Stimulated activated CD4-positive, alpha-beta T cell treated with anti-CD3 and anti-CD28 coated beads, Interleukin-12 subunit alpha, Interleukin-12 subunit beta, amount 100 ng/mL, for 48 hours (primary cell): Measurements from ENCODE around the gene SGCD.

Experiments used
- DNase-seq, 3 donors: peaks; one replicate each; pipeline ENCODE4 v3.0.0-alpha.2; 2020; ENCODE audit warnings: low read depth in 2 of 3, low spot score in 1 of 3

The SGCD gene

DNA sequence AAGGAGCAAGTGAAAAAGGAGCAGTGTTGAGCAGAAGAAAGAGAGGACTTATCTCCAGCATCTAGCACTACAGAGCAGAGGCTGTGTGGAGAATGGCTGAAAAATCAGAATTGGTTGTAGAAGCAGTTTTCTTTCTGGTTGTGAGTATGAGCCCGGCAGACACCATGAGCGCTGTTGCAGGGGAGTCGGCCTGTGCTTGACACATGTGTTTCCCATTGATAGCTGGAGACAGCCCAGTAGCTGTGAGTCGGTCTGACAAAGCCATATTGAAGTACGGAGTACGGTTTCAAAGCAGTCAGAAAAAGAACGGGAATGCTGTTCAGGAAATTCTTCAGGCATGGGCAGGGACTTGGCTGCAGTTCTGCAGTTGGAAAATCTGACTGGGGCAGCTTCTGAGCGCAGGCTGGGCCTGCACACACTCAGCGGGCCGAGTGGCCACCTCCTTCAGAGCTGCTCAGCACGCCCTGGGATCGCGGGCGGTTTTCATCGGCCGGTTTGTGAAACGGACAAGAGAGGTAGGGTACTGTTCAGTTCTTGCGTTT lies at the start of gene SGCD:
SGCD (plus strand) TSS at position 447 of the 542 bp plus-strand sequence.
- DNase-seq: no peak

DNA sequence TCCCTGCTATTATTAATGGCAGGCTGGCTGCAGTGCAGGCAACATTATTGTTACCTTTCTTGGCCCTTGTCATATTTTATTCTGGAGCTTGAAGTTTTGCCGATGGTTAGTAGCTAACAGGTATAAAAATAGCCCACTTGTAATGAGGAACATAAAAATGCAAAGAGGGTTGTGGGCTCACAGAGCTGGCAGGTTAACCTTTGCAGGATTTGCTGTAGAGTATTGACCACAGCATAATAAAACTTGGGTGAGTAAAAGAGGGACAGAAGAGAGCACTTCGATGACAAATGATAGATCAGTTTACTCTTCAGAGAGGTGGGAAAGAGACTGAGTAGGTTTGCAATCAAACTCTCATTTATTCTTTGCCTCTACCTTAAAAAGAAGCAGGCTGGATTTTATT lies 49.7 kb upstream of the SGCD start:
- DNase-seq: no peak

DNA sequence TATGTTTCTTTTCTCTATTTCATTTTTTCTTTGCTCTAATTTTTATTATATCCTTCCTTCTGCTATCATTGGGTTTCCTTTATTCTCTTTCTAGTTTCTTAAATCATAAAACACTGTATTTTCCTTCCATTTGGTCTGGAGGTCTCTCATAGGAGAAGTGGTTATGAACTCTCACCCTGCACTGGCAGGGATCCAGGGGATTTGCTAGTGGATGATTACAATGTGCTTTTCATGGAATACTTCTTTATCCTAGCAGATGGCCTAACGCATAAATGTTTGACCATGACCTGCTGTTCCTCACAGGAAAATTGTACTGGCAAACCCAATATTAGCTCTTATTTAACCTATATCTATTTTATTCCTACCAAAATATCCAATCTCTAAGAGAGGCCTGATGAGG lies 31.5 kb upstream of the SGCD start:
- no peak for DNase-seq

DNA sequence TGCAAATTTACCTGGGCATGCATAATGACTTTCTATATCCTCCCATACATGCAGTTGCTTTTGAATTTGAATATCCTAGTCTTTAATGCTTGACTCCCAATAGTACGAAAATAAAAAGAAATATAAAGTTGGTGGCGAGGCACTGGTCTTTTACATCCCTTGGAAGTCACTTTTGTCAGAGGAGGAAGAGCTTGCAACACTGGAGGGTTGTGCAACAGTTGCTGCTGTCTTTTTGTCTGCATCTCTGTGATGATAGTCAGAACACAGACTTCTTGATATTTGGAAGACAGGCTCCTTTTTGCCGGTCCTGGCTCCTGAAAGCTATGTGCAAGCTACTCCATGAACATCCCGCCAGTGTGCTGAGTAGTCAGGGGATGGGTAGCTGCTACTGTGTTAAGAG lies 16.8 kb upstream of the SGCD start:
- no peak for DNase-seq

DNA sequence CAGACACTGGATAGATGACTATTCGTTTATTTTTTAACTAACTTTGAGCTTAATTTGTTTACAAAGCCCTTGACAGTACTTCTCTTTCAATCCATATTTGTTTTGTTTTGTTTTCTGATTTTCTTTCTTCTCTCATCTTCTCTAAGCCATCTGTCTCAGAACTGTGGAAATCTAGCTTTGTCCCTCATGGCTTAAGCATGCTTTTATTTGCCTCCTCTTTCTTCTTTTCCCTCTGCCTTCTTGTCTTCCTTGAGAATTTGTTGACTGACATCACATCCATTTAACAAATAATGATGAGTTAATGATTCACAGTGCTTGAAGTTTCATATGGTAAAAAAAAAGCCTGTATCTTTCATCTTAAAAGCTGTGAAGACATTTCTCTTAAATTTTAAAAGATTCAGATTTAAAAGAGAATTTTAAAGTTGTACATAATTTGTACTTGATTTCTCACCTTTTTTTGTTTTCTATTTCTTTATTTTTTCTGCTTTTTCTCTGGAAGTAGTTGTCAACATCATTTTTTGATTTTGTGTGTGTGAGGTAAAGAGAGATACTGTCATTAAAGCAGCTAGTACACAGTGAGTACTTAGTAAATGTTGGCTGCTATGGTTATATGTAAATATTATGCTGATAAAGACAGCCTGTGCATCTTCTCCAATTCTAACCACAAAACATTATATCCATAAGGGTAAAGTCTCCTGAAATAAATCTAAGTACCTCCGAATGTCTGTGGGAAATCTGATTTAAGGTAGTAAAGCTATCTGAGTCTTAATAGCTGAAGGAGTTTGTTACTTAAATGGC lies 13.9 kb upstream of the SGCD start:
- no peak for DNase-seq

DNA sequence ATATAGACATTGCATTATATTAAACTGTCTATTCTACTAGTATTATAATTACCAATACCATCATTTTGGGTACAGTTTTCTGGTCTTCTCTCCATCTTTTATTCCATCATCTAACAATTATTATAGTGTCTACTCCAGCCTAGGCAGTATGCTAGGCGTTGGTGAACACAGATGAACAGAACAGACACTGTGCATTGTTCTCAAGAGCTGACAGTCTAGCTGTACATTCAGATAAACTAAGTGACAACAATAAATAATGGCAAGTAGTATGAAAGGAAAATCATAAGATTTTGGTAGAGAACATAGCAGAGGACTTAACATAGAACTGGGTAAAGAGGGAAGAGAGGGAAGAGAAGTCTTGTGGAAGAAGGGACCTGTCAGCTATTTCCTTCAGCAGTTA lies 12.5 kb upstream of the SGCD start:
- no peak for DNase-seq

DNA sequence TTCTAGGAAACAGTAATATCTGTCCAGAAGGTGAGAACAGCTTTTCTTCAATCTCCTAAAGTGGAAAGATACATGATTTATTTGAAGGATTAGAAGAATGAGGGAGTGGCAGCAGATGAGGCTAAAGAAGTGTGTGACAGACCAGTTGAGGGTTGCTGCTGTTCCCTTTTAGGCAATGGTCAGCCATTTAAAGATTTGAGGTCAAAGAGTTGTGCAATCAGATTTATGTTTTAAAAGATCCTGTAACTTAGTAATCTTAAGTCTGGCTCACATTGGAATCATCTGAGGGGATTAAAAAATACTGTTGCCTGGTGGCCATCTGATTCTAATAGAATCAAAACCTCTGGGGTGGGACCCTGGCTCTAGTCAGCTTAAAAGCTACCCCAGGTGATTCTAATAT lies 4.3 kb upstream of the SGCD start:
- DNase-seq: no peak

DNA sequence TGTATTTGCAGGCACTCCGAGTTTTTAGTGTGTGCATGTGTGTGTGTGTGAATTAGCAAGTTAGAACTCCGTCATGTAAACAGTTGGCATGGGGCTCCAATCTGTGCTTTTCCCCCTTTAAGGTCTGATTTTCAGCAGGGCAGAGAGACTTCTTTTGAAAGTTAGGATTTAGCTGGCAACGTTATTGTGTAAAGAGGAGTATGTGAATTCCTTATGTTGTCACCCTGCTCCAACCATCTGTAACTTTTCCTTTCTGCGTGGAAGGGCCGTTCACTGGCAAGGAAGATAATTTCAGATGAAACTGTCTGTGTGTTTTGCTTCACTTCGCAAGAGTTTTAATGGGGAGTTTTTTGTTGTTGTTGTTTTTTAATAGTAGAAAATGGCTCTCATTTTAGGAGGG lies 332 bp downstream of the SGCD start:
- DNase-seq: no peak

DNA sequence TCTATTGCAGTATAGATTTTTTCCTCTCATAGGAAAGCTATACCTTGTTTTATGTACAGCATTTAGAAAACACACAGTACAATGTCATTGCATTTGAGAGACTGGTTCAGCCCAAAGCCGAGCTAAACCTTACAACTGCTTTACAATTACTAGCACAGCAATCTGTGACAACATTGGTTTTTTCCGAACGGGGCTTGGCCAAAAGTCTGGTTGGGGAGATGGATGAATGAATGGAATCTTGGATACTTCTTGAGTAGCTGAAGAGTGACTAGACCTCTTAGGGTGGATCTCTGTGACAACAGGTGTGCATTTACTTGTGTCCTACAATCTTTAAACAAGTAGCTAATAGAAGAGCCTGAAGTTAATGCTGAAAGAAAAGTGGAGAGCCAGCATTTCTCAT lies 1.2 kb downstream of the SGCD start:
- DNase-seq: no peak

DNA sequence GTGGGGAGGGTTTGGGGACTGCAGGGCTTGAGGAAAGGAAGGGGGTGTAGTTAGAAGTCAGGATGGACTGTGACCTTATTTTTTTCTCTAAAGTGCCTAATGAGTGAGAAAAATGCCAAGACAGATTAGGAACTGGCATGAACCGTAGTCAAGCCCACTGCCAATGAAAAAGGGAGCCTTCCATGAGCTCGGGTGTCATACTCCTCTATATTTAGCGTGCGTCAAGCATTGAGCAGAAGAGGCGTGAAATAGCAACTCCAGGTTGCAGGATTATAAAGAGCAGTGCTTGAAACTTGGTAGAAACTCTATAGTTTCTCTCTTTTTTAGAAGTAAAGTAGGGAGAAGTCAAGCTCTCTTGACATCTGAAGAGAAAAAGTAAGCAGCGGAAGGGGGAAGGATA lies 1.8 kb downstream of the SGCD start:
- no peak for DNase-seq

DNA sequence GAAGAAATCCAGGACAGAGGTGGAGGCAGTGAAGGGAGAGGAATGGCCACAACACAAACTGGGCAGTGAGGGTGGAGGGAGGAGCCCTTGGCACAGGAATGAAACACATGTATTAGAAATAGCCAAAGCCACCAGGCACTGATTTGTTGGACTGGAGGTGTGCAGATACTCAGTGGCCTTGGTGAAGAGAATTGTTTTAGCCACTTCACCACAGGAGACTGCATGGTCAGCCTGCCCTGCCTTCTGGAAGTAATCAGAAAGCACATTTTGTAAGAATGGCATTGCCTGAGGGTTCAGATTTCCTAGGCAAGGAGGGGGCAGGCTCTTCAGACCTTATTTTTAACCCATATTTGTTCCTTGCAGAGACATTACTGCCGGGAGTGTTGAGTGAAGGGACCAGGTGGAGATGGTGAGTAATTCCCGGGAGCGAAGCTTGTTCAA lies 2.2 kb downstream of the SGCD start:
- DNase-seq: no peak

DNA sequence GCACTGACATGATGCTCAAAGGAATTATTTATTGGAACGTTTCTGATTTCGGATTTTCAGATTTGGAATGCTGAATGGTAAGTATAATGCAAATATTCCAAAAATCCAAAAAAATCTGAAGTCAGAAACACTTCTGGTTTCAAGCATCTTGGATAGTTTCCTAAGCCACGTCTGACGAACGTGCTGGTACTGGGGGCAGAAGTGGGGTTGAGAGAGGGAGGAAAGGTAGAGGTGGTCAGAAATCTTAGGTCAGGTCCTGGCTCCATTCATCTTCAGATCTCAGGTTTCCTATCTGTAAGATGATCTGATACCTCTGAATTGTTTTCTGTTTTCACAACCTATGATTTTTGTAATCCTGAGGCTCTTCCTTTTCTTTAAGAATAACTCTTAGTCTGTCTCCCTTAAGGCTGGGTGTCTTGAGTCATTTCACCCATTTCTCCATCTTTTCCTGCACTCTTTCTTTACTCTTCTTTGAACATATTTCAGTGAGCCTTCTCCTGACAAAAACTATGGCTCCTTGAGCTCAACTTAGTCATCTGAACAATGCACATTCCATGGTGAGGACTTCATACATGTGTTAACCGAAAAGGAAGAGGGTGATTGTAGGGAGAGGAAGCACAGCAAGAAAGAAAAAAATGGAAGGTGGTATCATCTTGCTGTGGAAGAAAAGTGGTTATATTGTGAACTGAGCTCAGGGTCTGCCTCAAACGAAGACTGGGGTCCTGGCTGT lies 3.3 kb downstream of the SGCD start:
- no peak for DNase-seq

DNA sequence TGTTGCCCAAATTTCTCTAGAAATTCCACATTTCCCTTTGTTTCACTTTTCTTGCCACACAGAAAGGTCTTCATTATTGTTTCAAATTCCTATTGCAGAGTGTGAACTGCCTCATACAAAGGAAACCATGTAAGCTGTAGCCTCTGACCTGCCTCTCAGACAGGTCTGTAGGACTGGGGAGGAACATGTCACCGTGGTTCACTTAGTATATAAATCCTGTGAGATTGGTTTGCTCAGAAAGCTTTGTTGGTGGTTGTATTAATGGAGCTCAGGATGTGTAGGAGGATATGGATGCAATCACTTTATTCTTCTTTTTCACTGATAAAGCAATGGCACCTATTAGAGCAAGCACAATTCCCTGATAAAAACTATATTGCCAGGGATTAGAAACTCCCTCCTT lies 4.2 kb downstream of the SGCD start:
- DNase-seq: no peak

DNA sequence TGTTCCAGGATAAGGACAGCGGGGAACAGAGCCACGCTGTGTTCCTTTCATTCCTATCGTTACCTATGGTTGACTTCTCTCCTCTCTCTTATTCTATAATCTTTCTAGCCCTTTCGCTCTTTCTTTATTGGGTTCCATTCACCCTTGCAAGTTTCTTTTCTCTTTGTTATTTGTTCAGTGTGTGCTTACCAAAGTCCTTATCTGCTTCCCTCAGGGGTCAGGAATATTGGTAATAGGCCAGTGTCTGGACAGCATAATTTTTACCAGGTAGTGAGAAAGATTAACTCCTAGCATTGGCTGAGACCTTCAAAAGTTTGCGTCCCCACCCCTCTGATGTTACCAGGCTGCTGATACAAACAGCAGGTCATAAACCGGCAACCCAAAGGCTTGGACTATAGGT lies 4.9 kb downstream of the SGCD start:
- DNase-seq: no peak

DNA sequence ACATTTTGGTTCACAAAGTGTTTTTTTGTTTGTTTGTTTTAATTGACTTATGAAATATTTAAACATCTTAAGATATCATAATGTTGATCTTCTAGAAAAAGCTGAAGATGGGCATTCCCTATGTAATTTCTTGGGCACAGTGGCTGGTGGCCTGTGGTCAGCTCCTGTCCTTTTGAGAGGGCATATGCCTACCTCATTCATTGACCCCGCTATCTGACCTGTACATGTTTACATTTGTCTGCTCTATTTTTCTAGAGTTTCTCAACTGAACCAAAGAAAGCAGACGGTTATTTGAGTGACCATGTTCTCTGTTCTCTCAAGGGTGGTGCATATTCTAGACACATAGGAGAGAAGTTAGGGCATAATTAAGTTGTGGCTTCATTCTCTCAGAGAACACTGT lies 5.3 kb downstream of the SGCD start:
- DNase-seq: no peak

DNA sequence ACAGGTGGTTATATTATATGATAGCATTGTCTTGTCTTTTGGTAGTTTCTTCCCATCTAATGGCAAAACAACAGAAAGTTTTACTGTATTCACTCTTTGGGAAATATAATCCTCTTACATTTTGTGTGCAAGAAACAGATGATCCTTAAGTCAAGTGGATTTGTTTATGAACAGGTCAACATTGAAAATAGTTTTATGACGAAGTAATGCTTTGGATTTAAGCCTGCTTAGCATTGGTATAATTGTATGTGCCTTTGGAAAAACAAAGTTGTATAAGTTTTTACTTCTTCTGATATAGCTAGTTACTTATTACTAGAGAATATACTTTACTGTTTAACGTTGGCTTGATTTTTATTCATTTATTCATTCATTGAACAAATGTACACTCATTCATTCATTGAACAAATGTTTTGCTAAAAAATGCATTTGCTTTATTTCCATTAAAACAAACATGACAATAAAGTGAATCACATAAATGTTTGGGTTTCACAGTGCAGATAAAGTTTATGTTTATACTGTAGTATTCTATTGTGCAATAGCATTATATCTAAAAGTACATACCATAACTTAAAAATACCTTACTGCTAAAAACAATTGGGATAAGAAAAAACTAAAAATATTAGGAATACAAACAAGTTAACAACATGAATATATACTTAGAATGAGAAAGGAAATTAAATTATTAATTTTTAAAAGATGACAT lies 12.3 kb downstream of the SGCD start:
- DNase-seq: no peak

DNA sequence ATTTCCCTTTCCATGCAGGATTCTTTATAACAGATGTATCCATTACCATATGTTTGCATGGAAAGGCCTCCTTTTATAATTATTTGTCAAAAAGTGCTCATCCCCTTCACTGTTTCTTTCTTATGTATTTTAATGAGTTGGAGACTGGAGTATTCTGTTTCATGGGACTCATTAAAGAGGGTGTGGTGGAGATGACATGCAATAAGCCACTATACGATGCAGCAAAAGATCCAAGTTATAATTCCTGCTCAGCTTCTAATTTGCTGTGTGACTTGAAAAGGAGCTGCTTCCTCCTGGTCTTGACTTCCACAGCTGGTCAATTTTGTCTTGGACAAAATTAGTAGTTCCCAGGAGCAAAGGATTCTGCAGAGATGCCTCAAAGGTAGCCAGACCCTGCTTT lies 13.9 kb downstream of the SGCD start:
- no peak for DNase-seq

DNA sequence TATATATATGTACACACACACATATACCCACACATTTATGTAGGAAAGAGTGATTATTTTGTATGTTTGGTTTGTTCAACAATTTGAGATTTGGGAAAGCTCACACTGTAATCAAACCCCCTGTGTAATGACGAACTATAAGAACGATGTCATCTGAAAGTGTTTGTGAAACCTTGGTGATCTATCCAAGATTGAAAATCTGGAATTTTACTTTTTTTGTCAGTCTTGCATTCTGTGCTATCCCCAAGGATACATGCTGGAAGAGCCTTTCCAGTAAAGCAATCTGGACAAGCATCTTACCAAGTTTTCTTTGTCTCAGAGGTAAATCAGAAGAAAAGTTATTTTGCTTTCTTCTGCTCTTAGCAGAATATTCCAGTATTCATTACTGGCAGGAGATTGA lies 23.3 kb downstream of the SGCD start:
- DNase-seq: no peak

DNA sequence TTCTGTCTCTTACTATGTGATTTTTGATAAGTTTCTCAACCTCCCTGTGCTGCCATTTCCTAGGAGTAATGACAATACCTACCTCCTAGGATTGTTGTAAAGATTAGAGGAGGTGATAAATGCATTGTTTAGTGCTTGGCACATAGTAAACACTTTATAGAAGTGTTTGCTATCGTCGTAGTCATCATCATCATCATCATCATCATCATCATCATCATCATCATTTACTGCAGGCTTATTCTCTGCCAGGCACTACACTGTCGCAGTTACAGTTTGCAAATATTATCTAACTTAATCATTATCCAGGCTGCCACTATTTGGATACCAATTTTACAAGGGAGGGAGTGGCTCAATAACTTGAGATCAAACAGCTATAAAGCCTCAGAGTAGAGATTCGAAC lies 24.5 kb downstream of the SGCD start:
- no peak for DNase-seq

DNA sequence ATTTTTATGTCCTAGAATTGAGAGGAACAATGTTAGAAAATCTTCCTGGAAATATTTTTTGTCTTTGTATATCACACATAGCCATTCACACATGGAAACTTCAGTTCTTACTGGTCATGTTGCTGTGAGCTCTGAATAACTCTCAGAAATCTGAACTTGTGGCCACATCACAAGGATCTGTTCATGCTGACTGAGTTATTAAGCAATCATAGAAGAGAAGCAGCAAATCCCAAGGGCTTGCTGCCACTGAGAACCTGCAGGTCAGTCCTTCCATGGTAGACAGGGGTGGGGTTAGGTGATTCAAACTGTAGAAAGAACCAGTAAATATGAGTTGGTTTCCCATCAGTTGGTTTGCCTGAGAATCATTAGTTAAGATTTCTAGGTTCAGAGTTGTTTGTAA lies 27.6 kb downstream of the SGCD start:
- DNase-seq: no peak

DNA sequence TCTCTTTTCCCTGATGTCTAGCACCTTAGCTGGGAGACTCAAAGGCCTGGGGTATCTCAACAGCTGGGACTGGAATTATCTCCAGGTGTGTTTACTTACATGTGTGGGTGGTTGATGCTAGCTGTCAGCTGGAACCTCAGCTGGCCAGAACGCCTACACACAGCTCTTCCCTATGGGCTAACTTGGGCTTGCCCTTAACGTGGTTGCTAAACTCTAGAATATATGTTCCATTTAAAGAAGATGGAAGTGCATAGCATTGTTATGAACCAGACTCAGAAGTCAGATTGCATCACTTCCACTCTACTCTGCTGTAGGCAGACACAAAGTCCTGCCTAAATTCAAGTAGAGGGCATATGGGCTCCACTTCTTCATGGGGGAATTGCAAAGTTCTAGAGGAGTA lies 29.3 kb downstream of the SGCD start:
- no peak for DNase-seq

DNA sequence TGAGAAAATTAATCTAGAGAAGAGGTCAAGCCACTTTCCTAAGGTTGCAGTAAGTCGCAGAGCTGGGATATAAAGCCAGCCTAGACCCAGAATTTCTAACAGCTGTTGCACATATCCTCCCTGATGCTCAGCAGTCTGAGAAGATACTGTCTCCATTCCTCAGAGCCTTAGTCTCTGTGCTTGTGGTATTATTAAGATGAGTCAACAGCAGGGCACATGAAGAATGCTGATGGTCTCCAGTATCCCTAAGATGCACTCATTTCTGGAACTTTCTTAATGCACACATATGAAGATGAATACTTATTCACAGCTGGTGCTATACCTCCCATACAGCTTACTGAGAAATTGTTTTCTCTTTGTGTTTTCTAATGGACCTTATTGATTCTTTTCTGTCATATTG lies 32.5 kb downstream of the SGCD start:
- DNase-seq: no peak
